ENCODE data around the gene THEM5. TPM values are rescaled to one million over a fixed set of nuclear protein-coding genes. Genes with fewer than 3 reads are reported as not detected.

The THEM5 gene
- total RNA-seq, 1 donor from 2014 or later = not detected

GRCh38 chr1:151809290-151809984 lies 44.1 kb downstream of the THEM5 start:
- H3K4me3 Mint-ChIP-seq (ENCODE audit: low read depth) = no peak overlapping the region
- H3K27ac Mint-ChIP-seq = no peak overlapping the region
- no peak for DNase-seq (ENCODE audit: low spot score)
- H3K9me3 Mint-ChIP-seq = no peaks in the 10 kb centered on the region
- peaks cover 13% of the 10 kb centered on the region for H3K27me3 Mint-ChIP-seq (ENCODE audit: low read depth)
- no peaks in the 10 kb centered on the region for H3K4me1 Mint-ChIP-seq (ENCODE audit: low read depth)
- intact Hi-C loops (cut with micrococcal nuclease) = no loop called here
- no peaks in the 10 kb centered on the region for H3K36me3 Mint-ChIP-seq (ENCODE audit: low read depth)

- H3K27me3 Mint-ChIP-seq (ENCODE audit: low read depth) = peaks cover 13% of the 10 kb centered on the region
- no peaks in the 10 kb centered on the region for H3K36me3 Mint-ChIP-seq (ENCODE audit: low read depth)
- H3K27ac Mint-ChIP-seq = no peak overlapping the region
These were observed 45.7 kb downstream of the THEM5 start for GRCh38 chr1:151807766-151808165.

GRCh38 chr1:151807131-151807530 lies 46.4 kb downstream of the THEM5 start:
- H3K27me3 Mint-ChIP-seq (ENCODE audit: low read depth) = peaks cover 13% of the 10 kb centered on the region
- H3K27ac Mint-ChIP-seq = no peak overlapping the region
- no peaks in the 10 kb centered on the region for H3K36me3 Mint-ChIP-seq (ENCODE audit: low read depth)
- DNase-seq (ENCODE audit: low spot score) = no peak
- no peak overlapping the region for H3K4me3 Mint-ChIP-seq (ENCODE audit: low read depth)
- H3K9me3 Mint-ChIP-seq = no peaks in the 10 kb centered on the region
- H3K4me1 Mint-ChIP-seq (ENCODE audit: low read depth) = no peaks in the 10 kb centered on the region
- intact Hi-C loops (cut with micrococcal nuclease) = no loop called here

More at GRCh38 chr1:151807766-151808165, 45.7 kb downstream of the THEM5 start:
- intact Hi-C loops (cut with micrococcal nuclease) = no loop called here
- H3K9me3 Mint-ChIP-seq = no peaks in the 10 kb centered on the region
- H3K4me3 Mint-ChIP-seq (ENCODE audit: low read depth) = no peak overlapping the region
- no peaks in the 10 kb centered on the region for H3K4me1 Mint-ChIP-seq (ENCODE audit: low read depth)
- DNase-seq (ENCODE audit: low spot score) = no peak

GRCh38 chr1:151806170-151806569 lies 47.3 kb downstream of the THEM5 start:
- Mint-ChIP-seq H3K9me3 (no peaks in the 10 kb centered on the region), H3K27ac (no peak overlapping the region), H3K36me3 (ENCODE audit: low read depth) (no peaks in the 10 kb centered on the region), H3K4me1 (ENCODE audit: low read depth) (no peaks in the 10 kb centered on the region), H3K4me3 (ENCODE audit: low read depth) (no peak overlapping the region), H3K27me3 (ENCODE audit: low read depth) (peaks cover 13% of the 10 kb centered on the region)
- no peak for DNase-seq (ENCODE audit: low spot score)
- intact Hi-C loops (cut with micrococcal nuclease) = no loop called here

GRCh38 chr1:151805066-151805820 lies 48.3 kb downstream of the THEM5 start, which contains the start of gene LINGO4:
TSS of gene LINGO4 (minus strand) at chr1:151805419. CDS start at chr1:151802704, 2,715 bp downstream.
- DNase-seq (ENCODE audit: low spot score) = no peak
- no peaks in the 10 kb centered on the region for H3K4me1 Mint-ChIP-seq (ENCODE audit: low read depth)
- intact Hi-C loops (cut with micrococcal nuclease) = no loop called here
- peaks cover 16% of the 10 kb centered on the region for H3K27me3 Mint-ChIP-seq (ENCODE audit: low read depth)
- H3K27ac Mint-ChIP-seq = no peak within 1 kb of the TSS
- H3K9me3 Mint-ChIP-seq = no peaks in the 10 kb centered on the region
- no peak within 1 kb of the TSS for H3K4me3 Mint-ChIP-seq (ENCODE audit: low read depth)
- H3K36me3 Mint-ChIP-seq (ENCODE audit: low read depth) = no peaks in the 10 kb centered on the region

- H3K27me3 Mint-ChIP-seq (ENCODE audit: low read depth) = peaks cover 20% of the 10 kb centered on the region
- H3K27ac Mint-ChIP-seq = no peak overlapping the region
- no peak overlapping the region for H3K4me3 Mint-ChIP-seq (ENCODE audit: low read depth)
These were observed 49.6 kb downstream of the THEM5 start for GRCh38 chr1:151803915-151804314.

GRCh38 chr1:151803164-151803563 lies 50.3 kb downstream of the THEM5 start:
- Mint-ChIP-seq H3K36me3 (ENCODE audit: low read depth) (no peaks in the 10 kb centered on the region), H3K4me1 (ENCODE audit: low read depth) (no peaks in the 10 kb centered on the region), H3K9me3 (no peaks in the 10 kb centered on the region), H3K27ac (no peak overlapping the region), H3K4me3 (ENCODE audit: low read depth) (no peak overlapping the region), H3K27me3 (ENCODE audit: low read depth) (peaks cover 15% of the 10 kb centered on the region)
- intact Hi-C loops (cut with micrococcal nuclease) = no loop called here
- no peak for DNase-seq (ENCODE audit: low spot score)

More at GRCh38 chr1:151803915-151804314, 49.6 kb downstream of the THEM5 start:
- H3K4me1 Mint-ChIP-seq (ENCODE audit: low read depth) = no peaks in the 10 kb centered on the region
- H3K9me3 Mint-ChIP-seq = no peaks in the 10 kb centered on the region
- DNase-seq (ENCODE audit: low spot score) = no peak
- no peaks in the 10 kb centered on the region for H3K36me3 Mint-ChIP-seq (ENCODE audit: low read depth)
- intact Hi-C loops (cut with micrococcal nuclease) = no loop called here

GRCh38 chr1:151802372-151802771 lies 51.1 kb downstream of the THEM5 start:
- no peaks in the 10 kb centered on the region for H3K36me3 Mint-ChIP-seq (ENCODE audit: low read depth)
- no peak overlapping the region for H3K27ac Mint-ChIP-seq
- intact Hi-C loops (cut with micrococcal nuclease) = no loop called here
- H3K9me3 Mint-ChIP-seq = no peaks in the 10 kb centered on the region
- peaks cover 12% of the 10 kb centered on the region for H3K27me3 Mint-ChIP-seq (ENCODE audit: low read depth)
- DNase-seq (ENCODE audit: low spot score) = no peak
- H3K4me1 Mint-ChIP-seq (ENCODE audit: low read depth) = no peaks in the 10 kb centered on the region
- H3K4me3 Mint-ChIP-seq (ENCODE audit: low read depth) = no peak overlapping the region

GRCh38 chr1:151801846-151802245 lies 51.7 kb downstream of the THEM5 start:
- Mint-ChIP-seq H3K4me1 (ENCODE audit: low read depth) (no peaks in the 10 kb centered on the region), H3K27ac (no peak overlapping the region), H3K9me3 (no peaks in the 10 kb centered on the region), H3K36me3 (ENCODE audit: low read depth) (no peaks in the 10 kb centered on the region), H3K27me3 (ENCODE audit: low read depth) (peaks cover 12% of the 10 kb centered on the region), H3K4me3 (ENCODE audit: low read depth) (no peak overlapping the region)
- intact Hi-C loops (cut with micrococcal nuclease) = no loop called here
- DNase-seq (ENCODE audit: low spot score) = no peak

GRCh38 chr1:151801310-151801820 lies 52.1 kb downstream of the THEM5 start:
- intact Hi-C loops (cut with micrococcal nuclease) = no loop called here
- no peak for DNase-seq (ENCODE audit: low spot score)
- Mint-ChIP-seq H3K27ac (no peak overlapping the region), H3K36me3 (ENCODE audit: low read depth) (no peaks in the 10 kb centered on the region), H3K4me1 (ENCODE audit: low read depth) (no peaks in the 10 kb centered on the region), H3K9me3 (no peaks in the 10 kb centered on the region), H3K4me3 (ENCODE audit: low read depth) (no peak overlapping the region), H3K27me3 (ENCODE audit: low read depth) (peaks cover 12% of the 10 kb centered on the region)

- H3K27ac Mint-ChIP-seq = no peak overlapping the region
- H3K4me3 Mint-ChIP-seq (ENCODE audit: low read depth) = no peak overlapping the region
- H3K27me3 Mint-ChIP-seq (ENCODE audit: low read depth) = peaks cover 12% of the 10 kb centered on the region
- H3K4me1 Mint-ChIP-seq (ENCODE audit: low read depth) = no peaks in the 10 kb centered on the region
- intact Hi-C loops (cut with micrococcal nuclease) = no loop called here
- no peak for DNase-seq (ENCODE audit: low spot score)
- H3K9me3 Mint-ChIP-seq = no peaks in the 10 kb centered on the region
- H3K36me3 Mint-ChIP-seq (ENCODE audit: low read depth) = no peaks in the 10 kb centered on the region
These were observed 52.7 kb downstream of the THEM5 start for GRCh38 chr1:151800830-151801229.

- no peak for DNase-seq (ENCODE audit: low spot score)
- H3K4me3 Mint-ChIP-seq (ENCODE audit: low read depth) = no peak overlapping the region
- no peaks in the 10 kb centered on the region for H3K36me3 Mint-ChIP-seq (ENCODE audit: low read depth)
- intact Hi-C loops (cut with micrococcal nuclease) = no loop called here
- H3K9me3 Mint-ChIP-seq = no peaks in the 10 kb centered on the region
- no peak overlapping the region for H3K27ac Mint-ChIP-seq
- peaks cover 7% of the 10 kb centered on the region for H3K27me3 Mint-ChIP-seq (ENCODE audit: low read depth)
- H3K4me1 Mint-ChIP-seq (ENCODE audit: low read depth) = no peaks in the 10 kb centered on the region
These were observed 54.1 kb downstream of the THEM5 start for GRCh38 chr1:151799179-151800022.
